ENCODE measurements around the gene PEDS1. TPM values are rescaled to one million over a fixed set of nuclear protein-coding genes. Genes with fewer than 3 reads are reported as not detected.
A peak's percentile ranks its signal among the peaks of the same experiment; 100 is the strongest.

Gene PEDS1
- total and polyA plus RNA-seq, 2 of the 13 experiments (the other 11 are each of a cell fraction or from before 2014, with no cell fraction given), result 30.5 to 93.9 TPM

DNA sequence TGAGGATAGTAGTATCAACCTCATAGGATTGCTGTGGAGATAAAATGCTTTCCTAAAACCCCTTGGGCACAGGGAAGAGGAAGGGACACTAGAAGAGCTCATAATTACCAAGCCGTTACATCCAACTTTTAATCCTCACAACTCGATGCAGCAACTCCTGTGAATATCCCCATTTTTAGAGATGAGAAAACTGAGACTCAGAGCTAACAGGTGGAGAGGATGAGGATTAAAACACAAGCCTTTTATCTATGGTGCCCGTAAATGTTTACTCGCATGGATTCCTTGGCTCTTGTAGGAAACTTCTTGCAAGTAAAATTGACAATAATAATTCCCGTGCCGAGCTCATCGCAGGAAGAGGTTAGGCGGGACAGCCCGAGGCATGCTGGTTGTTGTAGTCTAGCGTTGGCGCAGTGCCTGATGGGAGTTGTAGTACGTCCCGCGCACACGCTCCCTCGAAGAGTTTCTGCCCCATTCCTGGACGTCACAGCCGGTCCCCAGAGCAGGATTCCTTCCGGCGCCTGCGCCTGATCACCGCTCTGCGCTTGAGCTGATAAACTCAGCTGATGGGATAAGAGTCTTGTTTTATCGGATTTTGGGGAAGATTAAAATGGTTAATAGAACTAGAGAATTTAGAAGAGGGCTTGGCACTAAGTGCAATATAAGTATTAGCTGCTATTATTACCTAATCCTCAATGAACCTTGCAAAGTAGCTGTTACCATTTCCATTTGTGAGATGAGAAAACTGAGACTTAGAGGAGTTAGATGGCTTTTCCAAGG is 37.7 kb downstream of the PEDS1 start (continued):
- TF ChIP-seq, protein P1, sequence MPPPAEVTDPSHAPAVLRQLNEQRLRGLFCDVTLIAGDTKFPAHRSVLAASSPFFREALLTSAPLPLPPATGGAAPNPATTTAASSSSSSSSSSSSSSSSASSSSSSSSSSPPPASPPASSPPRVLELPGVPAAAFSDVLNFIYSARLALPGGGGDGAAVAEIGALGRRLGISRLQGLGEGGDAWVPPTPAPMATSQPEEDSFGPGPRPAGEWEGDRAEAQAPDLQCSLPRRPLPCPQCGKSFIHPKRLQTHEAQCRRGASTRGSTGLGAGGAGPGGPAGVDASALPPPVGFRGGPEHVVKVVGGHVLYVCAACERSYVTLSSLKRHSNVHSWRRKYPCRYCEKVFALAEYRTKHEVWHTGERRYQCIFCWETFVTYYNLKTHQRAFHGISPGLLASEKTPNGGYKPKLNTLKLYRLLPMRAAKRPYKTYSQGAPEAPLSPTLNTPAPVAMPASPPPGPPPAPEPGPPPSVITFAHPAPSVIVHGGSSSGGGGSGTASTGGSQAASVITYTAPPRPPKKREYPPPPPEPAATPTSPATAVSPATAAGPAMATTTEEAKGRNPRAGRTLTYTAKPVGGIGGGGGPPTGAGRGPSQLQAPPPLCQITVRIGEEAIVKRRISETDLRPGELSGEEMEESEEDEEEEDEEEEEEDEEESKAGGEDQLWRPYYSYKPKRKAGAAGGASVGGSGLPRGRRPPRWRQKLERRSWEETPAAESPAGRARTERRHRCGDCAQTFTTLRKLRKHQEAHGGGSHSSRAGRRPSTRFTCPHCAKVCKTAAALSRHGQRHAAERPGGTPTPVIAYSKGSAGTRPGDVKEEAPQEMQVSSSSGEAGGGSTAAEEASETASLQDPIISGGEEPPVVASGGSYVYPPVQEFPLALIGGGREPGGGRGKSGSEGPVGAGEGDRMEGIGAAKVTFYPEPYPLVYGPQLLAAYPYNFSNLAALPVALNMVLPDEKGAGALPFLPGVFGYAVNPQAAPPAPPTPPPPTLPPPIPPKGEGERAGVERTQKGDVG (CRISPR knock-in tag; IDR thresholded peaks at IDR 0.05; ENCODE audit: borderline replicate concordance), result no peak
- TF ChIP-seq ASH2L (IDR thresholded peaks at IDR 0.05; ENCODE audit: insufficient read length, low read depth, low read length) (peak; percentile 72), SMC3 (IDR thresholded peaks at IDR 0.05; ENCODE audit: low read length) (peak; percentile 8; the same call in 1 of the 2 replicates), KDM2A (CRISPR knock-in tag; IDR thresholded peaks at IDR 0.05; ENCODE audit: borderline replicate concordance, low read depth) (peak; percentile 93; the same call in 1 of the 2 replicates), ZBTB7B (CRISPR knock-in tag; IDR thresholded peaks at IDR 0.05) (0 out of 2 replicates have a peak, but pooled peaks have one; percentile 68), SOX6 (IDR thresholded peaks at IDR 0.05) (no peak), SOX6 (CRISPR knock-in tag; IDR thresholded peaks at IDR 0.05) (peak; percentile 49), SPEN (CRISPR knock-in tag; IDR thresholded peaks at IDR 0.05; ENCODE audit: low read depth) (peak; percentile 91), PHF20 (CRISPR knock-in tag; IDR thresholded peaks at IDR 0.05) (peak; percentile 93), KMT2B (CRISPR knock-in tag; IDR thresholded peaks at IDR 0.05) (peak; percentile 92), NRL (CRISPR knock-in tag; IDR thresholded peaks at IDR 0.05; ENCODE audit: borderline replicate concordance) (peak; percentile 67; the same call in 1 of the 2 replicates), GLI4 (CRISPR knock-in tag; IDR thresholded peaks at IDR 0.05; ENCODE audit: borderline replicate concordance) (no peak), KDM1A (CRISPR knock-in tag; IDR thresholded peaks at IDR 0.05) (peak; percentile 51), ZNF343 (CRISPR knock-in tag; IDR thresholded peaks at IDR 0.05) (no peak), ZSCAN31 (CRISPR knock-in tag; IDR thresholded peaks at IDR 0.05; ENCODE audit: low read depth) (peak; percentile 65; the same call in 1 of the 2 replicates), ZNF136 (CRISPR knock-in tag; IDR thresholded peaks at IDR 0.05; ENCODE audit: low read depth) (no peak), ZNF781 (CRISPR knock-in tag; IDR thresholded peaks at IDR 0.05; ENCODE audit: borderline replicate concordance, not compliant biosample characterization) (peak; percentile 88), ZNF605 (CRISPR knock-in tag; IDR thresholded peaks at IDR 0.05) (peak; percentile 79; the same call in 1 of the 2 replicates), IKZF4 (CRISPR knock-in tag; IDR thresholded peaks at IDR 0.05; ENCODE audit: borderline replicate concordance, low read depth, not compliant biosample characterization) (no peak), MXD4 (CRISPR knock-in tag; IDR thresholded peaks at IDR 0.05) (peak; percentile 85), SMAD9 (CRISPR knock-in tag; IDR thresholded peaks at IDR 0.05) (0 out of 2 replicates have a peak, but pooled peaks have one; percentile 2)
- TF ChIP-seq, protein P2, sequence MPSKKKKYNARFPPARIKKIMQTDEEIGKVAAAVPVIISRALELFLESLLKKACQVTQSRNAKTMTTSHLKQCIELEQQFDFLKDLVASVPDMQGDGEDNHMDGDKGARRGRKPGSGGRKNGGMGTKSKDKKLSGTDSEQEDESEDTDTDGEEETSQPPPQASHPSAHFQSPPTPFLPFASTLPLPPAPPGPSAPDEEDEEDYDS (CRISPR knock-in tag; IDR thresholded peaks at IDR 0.05), result peak; percentile 88
- TF ChIP-seq, protein P3, sequence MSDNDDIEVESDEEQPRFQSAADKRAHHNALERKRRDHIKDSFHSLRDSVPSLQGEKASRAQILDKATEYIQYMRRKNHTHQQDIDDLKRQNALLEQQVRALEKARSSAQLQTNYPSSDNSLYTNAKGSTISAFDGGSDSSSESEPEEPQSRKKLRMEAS (IDR thresholded peaks at IDR 0.05), result peak; percentile 87
- TF ChIP-seq, protein P4, sequence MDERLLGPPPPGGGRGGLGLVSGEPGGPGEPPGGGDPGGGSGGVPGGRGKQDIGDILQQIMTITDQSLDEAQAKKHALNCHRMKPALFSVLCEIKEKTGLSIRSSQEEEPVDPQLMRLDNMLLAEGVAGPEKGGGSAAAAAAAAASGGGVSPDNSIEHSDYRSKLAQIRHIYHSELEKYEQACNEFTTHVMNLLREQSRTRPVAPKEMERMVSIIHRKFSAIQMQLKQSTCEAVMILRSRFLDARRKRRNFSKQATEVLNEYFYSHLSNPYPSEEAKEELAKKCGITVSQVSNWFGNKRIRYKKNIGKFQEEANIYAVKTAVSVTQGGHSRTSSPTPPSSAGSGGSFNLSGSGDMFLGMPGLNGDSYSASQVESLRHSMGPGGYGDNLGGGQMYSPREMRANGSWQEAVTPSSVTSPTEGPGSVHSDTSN (CRISPR knock-in tag; IDR thresholded peaks at IDR 0.05), result no peak
- TF ChIP-seq, protein P5, sequence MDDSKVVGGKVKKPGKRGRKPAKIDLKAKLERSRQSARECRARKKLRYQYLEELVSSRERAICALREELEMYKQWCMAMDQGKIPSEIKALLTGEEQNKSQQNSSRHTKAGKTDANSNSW (CRISPR knock-in tag; IDR thresholded peaks at IDR 0.05; ENCODE audit: borderline replicate concordance), result no peak

Measured in HepG2 (cell line).